HepG2 (cell line): ENCODE measurements around the gene SEC14L5. TPM values are rescaled to one million over a fixed set of nuclear protein-coding genes. Genes with fewer than 3 reads are reported as not detected.

ENCODE experiments used
- ATAC-seq: fragments of 200-7000 bp; cut with Tn5 transposase; 3 replicates; pipeline ENCODE4 v1.9.1; 2020; ENCODE audit warnings: mild to moderate bottlenecking, moderate library complexity
- BruUV-seq: library from RNA; stranded (reverse); fragments of 400-500 nt; replicated peaks from 2 replicates; lab custom pipeline; 2021; lab: Mats Ljungman, UMichigan
- CTCF ChIA-PET: fragments of 300-600 bp; formaldehyde crosslinking; extraction: SDS; loops from one replicate; lab custom pipeline; 2021; ENCODE audit warnings: low total read pairs, inconsistent platforms, low intra/inter-chr PET ratio; lab: Yijun Ruan, JAX
- POLR2A ChIA-PET: fragments of 350-600 bp; sonication (Branson Sonifier 250); formaldehyde crosslinking; loops from one replicate; lab custom pipeline; 2020; ENCODE audit warnings: antibody characterized with exemption, inconsistent platforms; lab: Yijun Ruan, JAX
- DNase-seq: peaks from one replicate; pipeline ENCODE4 v3.0.0-alpha.2; 2015; ENCODE audit warnings: low spot score
- FAIRE-seq: peaks from 3 replicates; lab custom pipeline; 2011; peaks lifted over from hg19 to GRCh38; lab: Jason Lieb, UNC
- H2AFZ ChIP-seq: one replicate; pipeline ENCODE4 v1.6.1; 2011; ENCODE audit warnings: low read length, inconsistent platforms
- H3K27ac ChIP-seq: fragments of 300-600 bp; 3 replicates; pipeline ENCODE4 v1.8.0; 2011; ENCODE audit warnings: mixed run types, mild to moderate bottlenecking, mixed read lengths, low read length, inconsistent platforms; ENCODE audit not compliant: insufficient read depth; ENCODE audit errors: extremely low read length
- H3K27me3 ChIP-seq, 2 experiments: fragments of 200-600 bp in 1 of 2; 2 replicates in 1 of 2; 3 replicates in 1 of 2; pipeline versions ENCODE4 v1.6.0 to v1.8.0; 2011; ENCODE audit warnings: low read length in 2 of 2, mild to moderate bottlenecking in 2 of 2, moderate library complexity in 2 of 2, inconsistent platforms in 1 of 2; ENCODE audit not compliant: insufficient read depth in 2 of 2, control insufficient read depth in 1 of 2
- H3K36me3 ChIP-seq, 2 experiments: fragments of 200-600 bp in 1 of 2; replicated peaks in 1 of 2; 2 replicates in 1 of 2; 3 replicates in 1 of 2; pipeline versions ENCODE4 v1.5.1 to v1.8.0; 2011; ENCODE audit warnings: low read length in 2 of 2, inconsistent platforms in 1 of 2; ENCODE audit not compliant: insufficient read depth in 2 of 2, control insufficient read depth in 1 of 2
- H3K4me1 ChIP-seq: 2 replicates; pipeline ENCODE4 v1.5.1; 2012; ENCODE audit warnings: low read length, inconsistent platforms; ENCODE audit not compliant: insufficient read depth
- H3K4me2 ChIP-seq: 2 replicates; pipeline ENCODE4 v1.6.0; 2011; ENCODE audit warnings: low read depth, low read length, inconsistent platforms
- H3K4me3 ChIP-seq, 3 experiments: fragments of 200-600 bp in 1 of 3; sonication (generic), shearing (Covaris generic) in 1 of 3; replicated peaks in 1 of 3; 2 replicates each; pipeline ENCODE4 v1.5.1; 2011 to 2016; ENCODE audit warnings: low read length in 3 of 3, inconsistent platforms in 2 of 3, low read depth in 2 of 3, mild to moderate bottlenecking in 2 of 3, control low read depth in 1 of 3, mixed read lengths in 1 of 3; ENCODE audit not compliant: insufficient read depth in 1 of 3
- H3K79me2 ChIP-seq: one replicate; pipeline ENCODE4 v1.6.1; 2011; ENCODE audit warnings: low read length, inconsistent platforms; ENCODE audit not compliant: insufficient read depth
- H3K9ac ChIP-seq: 2 replicates; pipeline ENCODE4 v1.6.0; 2011; ENCODE audit warnings: mild to moderate bottlenecking, low read depth, low read length, inconsistent platforms; ENCODE audit not compliant: insufficient read depth
- H3K9me3 ChIP-seq: 2 replicates; pipeline ENCODE4 v1.5.1; 2012; ENCODE audit warnings: mild to moderate bottlenecking, low read length
- H4K20me1 ChIP-seq: 2 replicates; pipeline ENCODE4 v1.6.0; 2011; ENCODE audit warnings: inconsistent platforms, mild to moderate bottlenecking, low read length, moderate library complexity; ENCODE audit not compliant: insufficient read depth
- EED ChIP-seq: sonication (generic); formaldehyde crosslinking; IDR thresholded peaks from 2 replicates; pipeline ENCODE4 v1.5.0; 2020; ENCODE audit warnings: mild to moderate bottlenecking, missing genetic modification reagents
- HNF4G ChIP-seq, 2 experiments: sonication (generic) in 1 of 2; formaldehyde crosslinking in 1 of 2; IDR thresholded peaks; 2 replicates each; pipeline versions ENCODE4 v1.4.0 to v1.6.1; 2011 to 2020; ENCODE audit warnings: borderline replicate concordance in 2 of 2, low read depth in 2 of 2, mild to moderate bottlenecking in 2 of 2, low read length in 1 of 2, missing genetic modification reagents in 1 of 2, moderate library complexity in 1 of 2
- PHB2 ChIP-seq: fragments of 450-650 bp; IDR thresholded peaks from 2 replicates; pipeline ENCODE4 v1.6.1; 2018; ENCODE audit not compliant: partially characterized antibody
- ZBTB7B ChIP-seq: sonication (generic); formaldehyde crosslinking; IDR thresholded peaks from 2 replicates; pipeline ENCODE4 v1.4.0; 2020; ENCODE audit warnings: missing genetic modification reagents
- WGBS: methylation state at CpG from one replicate; pipeline ENCODE4 v1.1.6; 2017; ENCODE audit warnings: low lambda C conversion rate; 5-methylcytosine and 5-hydroxymethylcytosine counted together
- in situ Hi-C: cut with HindIII; loops from 2 replicates; pipeline ENCODE4 v1.10.0; 2017; ENCODE audit warnings: low pct_unique_long_range_greater_than_20kb; ENCODE audit not compliant: extremely low pct_ligation_motif_present
- intact Hi-C: fragments of 100-400 bp; cut with micrococcal nuclease; formaldehyde crosslinking; loops from one replicate; pipeline ENCODE4 v1.10.0; 2022; ENCODE audit not compliant: unreplicated experiment
- polyA plus RNA-seq, 8 experiments: library from polyadenylated mRNA; depleted of rRNA in 3 of 8; stranded (reverse) in 7 of 8; unstranded in 1 of 8; fragments of >200 nt; fragmentation: Illumina TruSeq in 4 of 8; extraction: Trizol in 4 of 8; gene quantifications; 2 replicates each; pipeline versions ENCODE4 v1.2.1 to v1.2.3, GENCODE V29; 2011 to 2016; ENCODE audit warnings: low read depth in 4 of 8, missing spikeins in 1 of 8, mixed read lengths in 1 of 8; ENCODE audit not compliant: insufficient read depth in 1 of 8
- total RNA-seq, 5 experiments: library from RNA; depleted of rRNA; stranded (reverse); fragments of >200 nt; fragmentation: Illumina TruSeq; extraction: Trizol; gene quantifications; 2 replicates each; pipeline ENCODE4 v1.2.3, GENCODE V29; 2016; ENCODE audit warnings: low read depth in 1 of 5
- TF ChIP-seq, protein P1 (sequence below): sonication (generic); formaldehyde crosslinking; IDR thresholded peaks from 2 replicates; pipeline ENCODE4 v1.4.0; 2020; ENCODE audit warnings: missing genetic modification reagents, mild to moderate bottlenecking, borderline replicate concordance
- TF ChIP-seq, protein P2 (sequence below): sonication (generic); formaldehyde crosslinking; IDR thresholded peaks from 2 replicates; pipeline ENCODE4 v1.8.0; 2022; ENCODE audit warnings: missing genetic modification reagents, mild to moderate bottlenecking, moderate library complexity, borderline replicate concordance

Gene SEC14L5
- total and polyA plus RNA-seq, 2 of the 13 experiments (the other 11 are each of a cell fraction or from before 2014, with no cell fraction given) = 0.40 to 0.42 TPM

- H3K4me3 ChIP-seq = no peak overlapping the region
- ChIA-PET CTCF (no interaction called here), POLR2A (interaction anchor here (1.2 to 1.5 kb wide), 3 partner anchors 8 to 43 kb away, joined by 3 to 4 read pairs (median 3); partner anchors contain the start of gene SEC14L5)
- TF ChIP-seq HNF4G (IDR thresholded peaks at IDR 0.05; ENCODE audit: borderline replicate concordance, low read depth, low read length) (peak; percentile 41; the same call in 1 of the 2 replicates), HNF4G (CRISPR knock-in tag; IDR thresholded peaks at IDR 0.05; ENCODE audit: borderline replicate concordance, low read depth) (no peak), ZBTB7B (CRISPR knock-in tag) (0 out of 2 replicates have a peak, but pooled peaks have one; percentile 30), PHB2 (no peak), EED (CRISPR knock-in tag) (0 out of 2 replicates have a peak, but pooled peaks have one; percentile 41)
- TF ChIP-seq, protein P1, sequence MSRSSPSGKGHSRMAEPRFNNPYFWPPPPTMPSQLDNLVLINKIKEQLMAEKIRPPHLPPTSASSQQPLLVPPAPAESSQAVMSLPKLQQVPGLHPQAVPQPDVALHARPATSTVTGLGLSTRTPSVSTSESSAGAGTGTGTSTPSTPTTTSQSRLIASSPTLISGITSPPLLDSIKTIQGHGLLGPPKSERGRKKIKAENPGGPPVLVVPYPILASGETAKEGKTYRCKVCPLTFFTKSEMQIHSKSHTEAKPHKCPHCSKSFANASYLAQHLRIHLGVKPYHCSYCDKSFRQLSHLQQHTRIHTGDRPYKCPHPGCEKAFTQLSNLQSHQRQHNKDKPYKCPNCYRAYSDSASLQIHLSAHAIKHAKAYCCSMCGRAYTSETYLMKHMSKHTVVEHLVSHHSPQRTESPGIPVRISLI = no peak
- TF ChIP-seq, protein P2, sequence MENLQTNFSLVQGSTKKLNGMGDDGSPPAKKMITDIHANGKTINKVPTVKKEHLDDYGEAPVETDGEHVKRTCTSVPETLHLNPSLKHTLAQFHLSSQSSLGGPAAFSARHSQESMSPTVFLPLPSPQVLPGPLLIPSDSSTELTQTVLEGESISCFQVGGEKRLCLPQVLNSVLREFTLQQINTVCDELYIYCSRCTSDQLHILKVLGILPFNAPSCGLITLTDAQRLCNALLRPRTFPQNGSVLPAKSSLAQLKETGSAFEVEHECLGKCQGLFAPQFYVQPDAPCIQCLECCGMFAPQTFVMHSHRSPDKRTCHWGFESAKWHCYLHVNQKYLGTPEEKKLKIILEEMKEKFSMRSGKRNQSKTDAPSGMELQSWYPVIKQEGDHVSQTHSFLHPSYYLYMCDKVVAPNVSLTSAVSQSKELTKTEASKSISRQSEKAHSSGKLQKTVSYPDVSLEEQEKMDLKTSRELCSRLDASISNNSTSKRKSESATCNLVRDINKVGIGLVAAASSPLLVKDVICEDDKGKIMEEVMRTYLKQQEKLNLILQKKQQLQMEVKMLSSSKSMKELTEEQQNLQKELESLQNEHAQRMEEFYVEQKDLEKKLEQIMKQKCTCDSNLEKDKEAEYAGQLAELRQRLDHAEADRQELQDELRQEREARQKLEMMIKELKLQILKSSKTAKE (CRISPR knock-in tag) = no peak
- peaks cover 50% of the 10 kb centered on the region for H3K4me1 ChIP-seq
- ATAC-seq (no peak; the same call in 2 of the 3 replicates), DNase-seq (no peak), FAIRE-seq (no peak)
- H3K79me2 ChIP-seq = no peaks in the 10 kb centered on the region
- BruUV-seq = no TSS peak
- in situ Hi-C loops = no loop called here
- intact Hi-C loops = loop anchor here (5.0 kb wide), 1 partner anchor 33 kb away; no protein-coding TSS in a partner anchor
- 94% methylated on average over 4 of the region's 7 CpGs for WGBS
- peak overlapping the region; percentile 2 for H3K27ac ChIP-seq
- H2AFZ ChIP-seq = no peak overlapping the region
- H3K36me3 ChIP-seq = no peaks in the 10 kb centered on the region
- no peak overlapping the region for H3K4me2 ChIP-seq
- no peaks in the 10 kb centered on the region for H3K27me3 ChIP-seq
- no peaks in the 10 kb centered on the region for H4K20me1 ChIP-seq
- H3K9me3 ChIP-seq = no peaks in the 10 kb centered on the region
- H3K9ac ChIP-seq = peak overlapping the region; percentile 21; the same call in 1 of the 2 replicates
These were observed 43.5 kb upstream of the SEC14L5 start for GRCh38 chr16:4914528-4915225.
